Gastrocnemius medialis (tissue), 4 donors: ENCODE measurements around the gene STX12.

Experiments used
- CTCF ChIP-seq, 5 experiments: fragments of 450-650 bp in 3 of 5; fragments of 200-600 bp in 2 of 5; sonication (generic) in 2 of 5; IDR thresholded peaks in 4 of 5; conservative IDR thresholded peaks in 1 of 5; 1 replicate in 4 of 5; 2 replicates in 1 of 5; pipeline ENCODE4 v1.5.1; 2016 to 2019; ENCODE audit warnings: antibody characterized with exemption in 5 of 5, mild to moderate bottlenecking in 3 of 5, moderate library complexity in 3 of 5
- POLR2A ChIP-seq, 2 donors: fragments of 450-650 bp; IDR thresholded peaks; one replicate each; pipeline ENCODE4 v1.6.1; 2017; ENCODE audit warnings: antibody characterized with exemption in 2 of 2, mild to moderate bottlenecking in 2 of 2, moderate library complexity in 2 of 2

GRCh38 chr1:27806758-27807157 is 33.7 kb downstream of the STX12 start:
- TF ChIP-seq CTCF (IDR thresholded peaks at IDR 0.05 in 4 of 5, conservative IDR thresholded peaks at IDR 0.05 in 1 of 5) (no peak), POLR2A (IDR thresholded peaks at IDR 0.05) (no peak)
